ENCODE data around the gene PCGF3.
"Not testable (repeated sequence)": the region's sequence is repeated elsewhere in the genome, so short reads cannot be mapped to it uniquely, and the experiment has no call there.

The PCGF3 gene

DNA sequence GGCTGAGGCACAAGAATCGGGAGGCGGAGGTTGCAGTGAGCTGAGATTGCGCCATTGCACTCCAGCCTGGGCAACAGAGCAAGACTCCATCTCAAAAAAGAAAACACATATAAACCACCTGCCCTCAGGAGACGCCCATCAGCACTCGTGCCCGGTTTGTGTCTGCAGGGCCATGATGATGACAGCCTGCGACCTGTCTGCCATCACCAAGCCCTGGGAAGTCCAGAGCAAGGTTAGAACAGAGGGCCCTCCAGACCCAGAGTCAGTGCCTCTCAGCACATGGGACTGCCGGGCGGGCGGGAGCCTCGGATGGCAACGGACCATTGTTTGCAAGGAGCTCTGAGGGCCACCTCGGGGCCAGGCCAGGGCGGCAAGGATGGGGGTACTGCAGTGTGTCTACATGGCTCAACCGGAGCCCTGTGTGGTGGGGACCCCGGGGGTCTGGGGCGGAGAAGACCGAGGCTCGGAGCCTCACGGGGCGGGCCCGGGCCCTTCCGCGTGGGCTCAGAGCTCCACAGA lies 40.9 kb upstream of the PCGF3 start:
- no peak for DNase-seq (ENCODE audit: low read depth)
- TF ChIP-seq, protein P1, sequence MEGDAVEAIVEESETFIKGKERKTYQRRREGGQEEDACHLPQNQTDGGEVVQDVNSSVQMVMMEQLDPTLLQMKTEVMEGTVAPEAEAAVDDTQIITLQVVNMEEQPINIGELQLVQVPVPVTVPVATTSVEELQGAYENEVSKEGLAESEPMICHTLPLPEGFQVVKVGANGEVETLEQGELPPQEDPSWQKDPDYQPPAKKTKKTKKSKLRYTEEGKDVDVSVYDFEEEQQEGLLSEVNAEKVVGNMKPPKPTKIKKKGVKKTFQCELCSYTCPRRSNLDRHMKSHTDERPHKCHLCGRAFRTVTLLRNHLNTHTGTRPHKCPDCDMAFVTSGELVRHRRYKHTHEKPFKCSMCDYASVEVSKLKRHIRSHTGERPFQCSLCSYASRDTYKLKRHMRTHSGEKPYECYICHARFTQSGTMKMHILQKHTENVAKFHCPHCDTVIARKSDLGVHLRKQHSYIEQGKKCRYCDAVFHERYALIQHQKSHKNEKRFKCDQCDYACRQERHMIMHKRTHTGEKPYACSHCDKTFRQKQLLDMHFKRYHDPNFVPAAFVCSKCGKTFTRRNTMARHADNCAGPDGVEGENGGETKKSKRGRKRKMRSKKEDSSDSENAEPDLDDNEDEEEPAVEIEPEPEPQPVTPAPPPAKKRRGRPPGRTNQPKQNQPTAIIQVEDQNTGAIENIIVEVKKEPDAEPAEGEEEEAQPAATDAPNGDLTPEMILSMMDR (conservative IDR thresholded peaks at IDR 0.05; ENCODE audit: low read depth, low read length), result no peak
- H3K4me3 ChIP-seq (ENCODE audit: low read length), result no peak overlapping the region

DNA sequence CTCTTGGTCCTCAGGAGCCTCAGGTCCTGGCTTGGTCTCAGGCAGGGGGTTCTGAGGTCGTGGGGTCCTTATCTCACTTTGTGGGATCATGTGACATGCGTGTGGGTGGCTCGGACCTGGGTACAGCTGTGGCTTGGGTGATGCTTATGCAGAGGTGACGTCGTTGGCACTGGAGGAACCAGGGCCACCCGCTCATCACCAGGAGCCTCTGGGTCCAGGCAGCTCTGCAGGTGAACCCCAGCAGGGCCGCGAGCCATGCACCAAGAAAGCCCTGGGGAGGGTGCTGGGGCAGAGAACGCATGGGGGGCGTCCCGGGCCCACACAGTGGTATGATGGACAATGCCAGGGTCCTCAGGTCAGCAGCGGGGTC lies 40.3 kb upstream of the PCGF3 start:
- DNase-seq (ENCODE audit: low read depth), result no peak
- TF ChIP-seq, protein P1 (conservative IDR thresholded peaks at IDR 0.05; ENCODE audit: low read depth, low read length), result no peak
- no peak overlapping the region for H3K4me3 ChIP-seq (ENCODE audit: low read length)

DNA sequence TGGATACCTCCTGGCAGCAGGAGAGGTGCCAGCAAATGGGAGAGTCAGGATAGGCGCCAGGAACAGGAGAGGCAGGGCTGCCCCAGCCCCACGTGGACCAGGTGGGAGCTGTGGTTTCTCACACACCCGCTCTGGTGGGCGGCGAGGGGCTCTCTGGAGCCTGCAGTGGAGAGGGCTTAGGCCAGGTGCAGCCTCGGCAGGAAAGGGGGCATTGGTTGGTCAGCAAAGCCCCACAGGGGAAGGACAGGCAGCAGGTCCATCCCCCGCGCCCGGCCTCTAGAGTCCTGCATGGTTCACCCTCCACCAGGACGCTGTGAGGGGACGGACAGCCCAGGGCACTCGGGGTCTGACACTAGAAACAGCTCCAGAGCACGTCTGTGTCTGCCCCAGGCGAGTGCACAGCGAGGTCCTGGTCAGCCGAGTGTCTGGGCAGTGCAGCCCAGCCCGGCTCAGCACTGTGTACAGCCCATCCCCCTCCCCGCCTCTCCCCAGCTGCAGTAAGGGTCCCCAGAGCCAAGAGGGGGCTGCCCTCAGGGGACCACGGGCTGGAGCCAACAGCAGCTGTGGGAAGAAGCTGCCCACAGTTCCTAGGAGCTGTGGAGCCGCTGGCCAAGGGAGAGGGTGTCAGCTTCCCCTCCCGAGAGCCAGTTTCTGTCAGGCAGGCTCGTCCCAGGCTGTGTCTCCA lies 39.7 kb upstream of the PCGF3 start:
- H3K4me3 ChIP-seq (ENCODE audit: low read length), result no peak overlapping the region
- TF ChIP-seq, protein P1 (conservative IDR thresholded peaks at IDR 0.05; ENCODE audit: low read depth, low read length), result no peak
- no peak for DNase-seq (ENCODE audit: low read depth)

DNA sequence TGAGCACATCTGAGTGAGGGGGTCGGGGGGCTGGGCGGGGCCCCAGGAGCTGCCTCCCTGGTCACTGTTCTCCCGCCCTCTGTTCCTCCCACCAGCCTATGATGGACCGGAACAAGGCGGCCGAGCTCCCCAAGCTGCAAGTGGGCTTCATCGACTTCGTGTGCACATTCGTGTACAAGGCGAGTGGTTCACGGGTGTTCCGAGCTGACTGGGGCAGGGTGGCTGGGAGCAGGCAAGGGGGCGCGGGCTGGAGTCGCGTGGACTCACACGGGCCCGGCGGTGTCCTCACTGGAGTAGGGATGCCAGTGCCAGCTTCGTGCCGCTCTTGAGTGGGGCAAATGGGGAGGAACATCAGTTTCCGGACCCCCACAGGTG lies 39.2 kb upstream of the PCGF3 start:
- TF ChIP-seq, protein P1 (conservative IDR thresholded peaks at IDR 0.05; ENCODE audit: low read depth, low read length), result no peak
- no peak for DNase-seq (ENCODE audit: low read depth)

DNA sequence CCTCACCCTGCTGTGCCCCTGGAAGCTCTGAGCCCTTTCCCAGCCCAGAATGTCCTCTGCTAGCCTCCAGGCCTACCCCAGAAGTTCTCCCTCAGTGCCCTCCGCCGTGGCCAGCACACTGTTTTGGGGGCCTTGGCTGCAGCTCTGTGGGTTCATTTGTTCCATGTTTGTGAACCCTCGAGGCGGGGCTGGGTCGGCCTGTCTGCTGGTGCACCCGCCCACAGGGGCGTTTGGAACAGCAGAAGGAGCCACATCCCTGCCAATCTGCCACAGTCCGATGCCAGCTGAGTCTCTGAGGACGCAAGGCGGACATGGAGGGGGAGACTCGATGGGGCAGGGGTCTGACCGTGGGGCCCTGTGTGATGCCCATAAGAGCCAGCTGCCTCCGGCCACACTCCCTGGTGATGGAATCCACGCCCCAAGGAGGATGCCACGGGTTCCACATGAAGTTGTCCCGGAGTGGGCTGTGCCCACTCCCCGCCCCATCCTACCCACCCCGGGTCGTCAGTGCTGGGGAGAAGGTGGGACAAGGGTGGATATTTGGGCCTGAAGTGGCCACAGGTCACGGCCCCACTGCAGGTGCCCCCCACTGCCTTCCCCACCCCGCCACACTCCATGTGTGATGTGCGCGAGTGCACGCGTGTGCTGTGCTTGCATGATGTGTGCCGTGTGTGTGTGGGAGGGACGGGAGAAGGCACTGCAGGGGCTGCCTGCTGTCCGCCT lies 38.6 kb upstream of the PCGF3 start:
- H3K4me3 ChIP-seq (ENCODE audit: low read length), result no peak overlapping the region
- DNase-seq (ENCODE audit: low read depth), result no peak
- TF ChIP-seq, protein P1 (conservative IDR thresholded peaks at IDR 0.05; ENCODE audit: low read depth, low read length), result no peak

More for the DNA sequence above, 39.2 kb upstream of the PCGF3 start:
- H3K4me3 ChIP-seq (ENCODE audit: low read length), result no peak overlapping the region

DNA sequence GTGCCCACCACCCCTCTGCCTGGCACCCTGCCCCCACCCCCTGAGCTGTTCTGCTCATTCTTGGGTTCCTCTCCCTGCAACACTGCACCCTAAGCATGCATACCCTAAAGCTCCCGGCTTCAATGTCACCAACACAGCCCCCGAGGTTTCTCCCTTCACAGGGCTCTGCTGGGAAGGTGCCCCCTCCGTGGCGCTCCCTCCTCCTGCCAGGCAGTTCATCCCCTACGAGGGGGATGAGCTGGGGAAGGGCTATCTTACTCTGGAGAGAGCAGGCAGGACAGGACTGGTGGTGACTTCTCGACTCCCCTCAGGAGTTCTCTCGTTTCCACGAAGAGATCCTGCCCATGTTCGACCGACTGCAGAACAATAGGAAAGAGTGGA lies 38.1 kb upstream of the PCGF3 start:
- no peak for DNase-seq (ENCODE audit: low read depth)
- TF ChIP-seq, protein P1 (conservative IDR thresholded peaks at IDR 0.05; ENCODE audit: low read depth, low read length), result no peak
- no peak overlapping the region for H3K4me3 ChIP-seq (ENCODE audit: low read length)

DNA sequence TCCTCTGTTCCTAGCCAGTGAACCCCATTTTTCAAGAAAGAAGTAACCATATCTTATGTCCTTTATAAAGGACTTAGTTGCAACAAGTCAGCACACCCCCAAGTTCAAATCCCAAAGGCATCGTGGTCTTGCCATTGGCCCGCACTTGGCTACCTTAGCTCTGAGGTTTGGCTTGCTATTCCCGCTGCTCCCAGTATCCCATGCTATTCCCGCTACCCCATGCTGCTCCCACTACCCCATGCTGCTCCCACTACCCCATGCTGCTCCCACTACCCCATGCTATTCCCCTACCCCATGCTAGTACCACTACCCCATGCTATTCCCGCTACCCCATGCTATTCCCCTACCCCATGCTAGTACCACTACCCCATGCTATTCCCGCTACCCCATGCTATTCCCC lies 37.4 kb upstream of the PCGF3 start:
- not testable (repeated sequence) for H3K4me3 ChIP-seq (ENCODE audit: low read length); DNase-seq (ENCODE audit: low read depth)

DNA sequence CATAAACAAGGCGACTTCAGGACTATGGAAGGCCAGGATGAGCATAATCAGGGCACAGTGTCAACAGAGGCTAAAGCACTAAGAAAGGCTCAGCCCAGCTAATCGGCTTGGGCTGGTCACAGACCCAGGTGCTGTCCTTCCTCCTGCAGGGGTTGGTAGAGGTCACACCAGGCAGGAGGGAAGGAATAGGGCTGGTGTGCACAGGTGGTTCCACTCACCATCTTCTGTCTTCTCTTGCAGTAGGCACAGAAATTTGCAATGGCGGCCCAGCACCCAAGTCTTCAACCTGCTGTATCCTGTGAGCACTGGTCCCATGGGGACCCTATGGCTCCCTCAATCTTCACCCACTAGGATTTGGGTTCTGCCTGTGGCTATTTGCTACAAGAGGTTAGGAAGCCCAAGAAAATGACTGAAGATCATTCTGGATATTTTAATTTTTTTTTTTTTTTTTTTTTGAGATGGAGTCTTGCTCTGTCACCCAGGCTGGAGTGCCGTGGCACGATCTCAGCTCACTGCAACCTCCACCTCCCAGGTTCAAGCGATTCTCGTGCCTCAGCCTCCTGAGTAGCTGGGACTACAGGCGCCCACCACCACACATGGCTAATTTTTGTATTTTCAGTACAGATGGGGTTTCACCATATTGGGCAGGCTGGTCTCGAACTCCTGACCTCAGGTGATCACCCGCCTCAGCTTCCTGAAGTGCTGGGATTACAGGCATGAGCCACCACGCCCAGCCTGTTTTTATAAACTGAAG lies 35.6 kb upstream of the PCGF3 start:
- DNase-seq (ENCODE audit: low read depth); H3K4me3 ChIP-seq (ENCODE audit: low read length): not testable (repeated sequence)

Data from retinal pigment epithelial cell (primary cell).